ENCODE results near the gene PDLIM7.

PDLIM7 gene

DNA sequence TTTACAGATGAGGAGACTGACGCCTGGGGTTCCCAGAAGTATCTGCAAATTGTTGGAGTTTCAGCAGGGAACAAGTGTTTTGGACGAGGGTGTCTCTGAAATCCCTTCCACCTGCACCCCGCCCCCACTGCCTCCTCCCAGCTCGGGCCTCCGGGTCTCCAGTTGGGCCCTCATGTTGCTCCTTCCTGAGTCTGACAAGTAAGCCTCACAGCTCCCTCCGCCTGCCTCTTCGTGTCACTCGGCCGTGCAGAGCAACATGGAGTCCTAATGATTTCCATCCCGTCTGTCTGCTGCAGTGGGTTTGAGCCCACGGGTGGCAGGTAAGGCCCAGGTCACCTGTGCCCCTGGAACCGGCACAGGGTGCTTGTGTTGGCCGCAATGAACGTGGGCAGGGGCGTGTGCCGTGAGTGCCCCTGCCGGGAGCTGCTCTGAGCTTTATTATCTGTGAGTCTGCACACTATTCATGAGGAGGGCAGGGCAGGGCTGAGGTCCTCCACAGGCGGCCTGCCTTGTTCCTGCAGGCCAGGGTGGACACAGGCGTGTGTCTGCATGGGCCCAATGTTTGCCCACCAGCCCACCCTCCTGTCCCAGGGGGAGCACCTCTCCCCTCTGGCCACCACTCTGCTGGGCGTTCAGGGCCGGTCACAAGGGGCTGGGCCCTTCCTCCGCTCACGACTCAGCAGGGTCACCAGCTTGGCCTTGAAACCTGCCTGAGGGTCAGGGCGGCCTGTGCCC is 6.1 kb upstream of the PDLIM7 start:
- H3K36me3 ChIP-seq (ENCODE audit: control insufficient read depth in 1 of 2, insufficient read depth in 2 of 2, low read length in 2 of 2), result peaks cover 11 to 17% of the 10 kb centered on the region in 2 experiments
- no peak for DNase-seq
- H3K27ac ChIP-seq (ENCODE audit: low read depth, low read length), result no peak overlapping the region
- peaks cover 2% of the 10 kb centered on the region in 2 experiments for H3K4me1 ChIP-seq (ENCODE audit: control insufficient read depth in 1 of 2, insufficient read depth in 2 of 2, low read length in 2 of 2)
- no peaks in the 10 kb centered on the region for H3K9me3 ChIP-seq (ENCODE audit: insufficient read depth, low read depth, low read length)
- H2BK120ac ChIP-seq (ENCODE audit: insufficient read depth, low read length, poor library complexity), result no peak overlapping the region
- no peak overlapping the region for H3K23ac ChIP-seq (ENCODE audit: low read length)
- WGBS (ENCODE audit: extremely low coverage, insufficient coverage, insufficient read length), result no CpG with 5 or more reads among the region's 24 CpGs
- H3K4me2 ChIP-seq (ENCODE audit: low read length), result no peak overlapping the region
- no peak overlapping the region for H4K91ac ChIP-seq (ENCODE audit: low read depth, low read length)
- H3K27me3 ChIP-seq (ENCODE audit: insufficient read depth, low read length), result no peaks in the 10 kb centered on the region
- H3K18ac ChIP-seq (ENCODE audit: low read length), result no peak overlapping the region
- H3K14ac ChIP-seq (ENCODE audit: low read length), result no peak overlapping the region
- H2AK5ac ChIP-seq (ENCODE audit: low read length), result no peak overlapping the region
- H3K79me1 ChIP-seq (ENCODE audit: low read length), result no peaks in the 10 kb centered on the region
- no peak overlapping the region for H4K8ac ChIP-seq (ENCODE audit: low read depth, low read length)
- no peaks in the 10 kb centered on the region for H3K79me2 ChIP-seq (ENCODE audit: control insufficient read depth, insufficient read depth, low read length, poor library complexity)
- H3K4me3 ChIP-seq (ENCODE audit: low read depth, low read length), result no peak overlapping the region
- H2BK5ac ChIP-seq (ENCODE audit: low read depth, low read length, poor library complexity), result no peak overlapping the region
- H4K12ac ChIP-seq (ENCODE audit: low read depth, low read length), result no peak overlapping the region
- no peak overlapping the region for H3K4ac ChIP-seq (ENCODE audit: low read depth, low read length)
- H2BK12ac ChIP-seq (ENCODE audit: low read length), result no peak overlapping the region
- no peak overlapping the region for H2AFZ ChIP-seq (ENCODE audit: insufficient read depth, low read length, poor library complexity)
- no peak overlapping the region for H3K9ac ChIP-seq (ENCODE audit: low read length)

DNA sequence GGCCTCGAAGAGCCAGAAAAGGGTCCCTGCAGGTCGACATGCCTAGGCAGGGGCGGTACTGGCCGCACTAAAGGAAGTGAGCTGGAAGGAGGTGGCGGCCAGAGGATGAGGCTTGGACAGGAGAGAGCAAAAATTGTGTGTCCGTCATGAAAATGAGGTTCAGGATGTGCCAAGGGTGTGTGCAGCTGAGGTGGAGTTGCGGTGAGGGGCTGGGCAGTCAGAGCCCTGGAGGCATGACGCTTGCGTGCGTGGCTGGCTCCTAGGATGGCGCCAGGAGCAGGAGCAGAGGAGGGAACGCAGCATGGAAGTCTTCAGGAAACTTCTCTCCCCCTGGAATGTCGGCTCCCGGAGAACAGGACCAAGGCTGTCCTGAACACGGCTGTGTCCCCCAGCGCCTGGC is 5.5 kb upstream of the PDLIM7 start:
- Histone ChIP-seq H3K9ac (ENCODE audit: low read length) (no peak overlapping the region), H4K12ac (ENCODE audit: low read depth, low read length) (no peak overlapping the region), H3K4me2 (ENCODE audit: low read length) (no peak overlapping the region), H2BK5ac (ENCODE audit: low read depth, low read length, poor library complexity) (no peak overlapping the region), H3K4ac (ENCODE audit: low read depth, low read length) (no peak overlapping the region), H2AFZ (ENCODE audit: insufficient read depth, low read length, poor library complexity) (no peak overlapping the region), H3K27ac (ENCODE audit: low read depth, low read length) (no peak overlapping the region), H3K79me1 (ENCODE audit: low read length) (peaks cover 4% of the 10 kb centered on the region), H3K18ac (ENCODE audit: low read length) (no peak overlapping the region), H3K14ac (ENCODE audit: low read length) (no peak overlapping the region), H3K36me3 (ENCODE audit: control insufficient read depth in 1 of 2, insufficient read depth in 2 of 2, low read length in 2 of 2) (peaks cover 11 to 15% of the 10 kb centered on the region in 2 experiments), H2AK5ac (ENCODE audit: low read length) (no peak overlapping the region), H3K9me3 (ENCODE audit: insufficient read depth, low read depth, low read length) (no peaks in the 10 kb centered on the region), H3K23ac (ENCODE audit: low read length) (no peak overlapping the region), H3K4me1 (ENCODE audit: control insufficient read depth in 1 of 2, insufficient read depth in 2 of 2, low read length in 2 of 2) (peaks cover 8 to 9% of the 10 kb centered on the region in 2 experiments), H4K8ac (ENCODE audit: low read depth, low read length) (no peak overlapping the region), H2BK120ac (ENCODE audit: insufficient read depth, low read length, poor library complexity) (no peak overlapping the region), H3K27me3 (ENCODE audit: insufficient read depth, low read length) (no peaks in the 10 kb centered on the region), H3K4me3 (ENCODE audit: low read depth, low read length) (no peak overlapping the region), H3K79me2 (ENCODE audit: control insufficient read depth, insufficient read depth, low read length, poor library complexity) (peaks cover 4% of the 10 kb centered on the region), H2BK12ac (ENCODE audit: low read length) (no peak overlapping the region), H4K91ac (ENCODE audit: low read depth, low read length) (no peak overlapping the region)
- no peak for DNase-seq
- no CpG with 5 or more reads among the region's 16 CpGs for WGBS (ENCODE audit: extremely low coverage, insufficient coverage, insufficient read length)

DNA sequence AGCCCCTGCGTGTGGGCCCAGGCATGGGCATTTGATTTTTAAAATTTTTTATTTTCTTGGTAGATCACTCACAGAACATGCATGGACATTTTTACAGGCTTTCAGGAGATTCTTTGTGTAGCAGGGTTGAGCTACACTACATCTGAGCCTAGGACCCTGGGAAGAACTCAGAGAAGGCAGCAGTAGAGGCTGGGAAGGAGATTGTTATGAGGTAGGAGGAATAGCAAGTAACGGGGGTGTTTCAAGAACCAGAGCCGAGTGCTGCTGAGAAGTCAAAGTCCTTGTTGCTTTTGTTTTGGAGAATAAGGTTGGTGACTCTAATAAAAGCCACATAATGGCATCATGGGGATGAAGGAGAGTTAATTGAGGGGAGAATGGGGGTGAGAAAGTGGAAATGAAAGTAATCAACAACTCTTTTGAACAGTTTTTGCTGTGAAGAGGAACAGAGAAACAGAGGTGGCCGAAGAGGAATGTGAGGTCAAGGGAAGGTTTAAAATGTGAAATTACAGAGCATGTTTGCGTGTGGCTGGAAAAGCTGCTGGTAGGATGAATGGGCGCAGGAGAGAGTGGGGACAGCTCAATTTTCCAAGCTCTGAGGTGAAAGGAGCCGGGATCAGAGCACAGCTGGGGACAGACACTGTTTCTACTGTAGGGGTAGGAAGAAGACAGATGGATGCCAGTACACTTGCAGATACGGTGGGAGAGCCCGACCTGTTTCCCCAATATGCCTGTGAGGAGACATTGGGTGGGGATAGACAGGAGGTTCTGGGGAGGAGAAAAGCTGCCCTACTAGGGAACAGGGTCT is 4.7 kb upstream of the PDLIM7 start:
- H3K27me3 ChIP-seq (ENCODE audit: insufficient read depth, low read length), result no peaks in the 10 kb centered on the region
- H3K4me3 ChIP-seq (ENCODE audit: low read depth, low read length), result no peak overlapping the region
- H4K8ac ChIP-seq (ENCODE audit: low read depth, low read length), result no peak overlapping the region
- H3K4me1 ChIP-seq (ENCODE audit: control insufficient read depth in 1 of 2, insufficient read depth in 2 of 2, low read length in 2 of 2), result peaks cover 8 to 10% of the 10 kb centered on the region in 2 experiments
- peaks cover 9% of the 10 kb centered on the region for H3K79me1 ChIP-seq (ENCODE audit: low read length)
- H2BK5ac ChIP-seq (ENCODE audit: low read depth, low read length, poor library complexity), result no peak overlapping the region
- no peak overlapping the region for H2AFZ ChIP-seq (ENCODE audit: insufficient read depth, low read length, poor library complexity)
- H4K91ac ChIP-seq (ENCODE audit: low read depth, low read length), result no peak overlapping the region
- no peak overlapping the region for H3K9ac ChIP-seq (ENCODE audit: low read length)
- H2BK12ac ChIP-seq (ENCODE audit: low read length), result no peak overlapping the region
- H3K18ac ChIP-seq (ENCODE audit: low read length), result no peak overlapping the region
- peaks cover 11 to 12% of the 10 kb centered on the region in 2 experiments for H3K36me3 ChIP-seq (ENCODE audit: control insufficient read depth in 1 of 2, insufficient read depth in 2 of 2, low read length in 2 of 2)
- H3K14ac ChIP-seq (ENCODE audit: low read length), result no peak overlapping the region
- no peak overlapping the region for H2BK120ac ChIP-seq (ENCODE audit: insufficient read depth, low read length, poor library complexity)
- no peak overlapping the region for H3K4me2 ChIP-seq (ENCODE audit: low read length)
- H4K12ac ChIP-seq (ENCODE audit: low read depth, low read length), result no peak overlapping the region
- no peak overlapping the region for H3K4ac ChIP-seq (ENCODE audit: low read depth, low read length)
- DNase-seq, result no peak
- H3K27ac ChIP-seq (ENCODE audit: low read depth, low read length), result no peak overlapping the region
- no peak overlapping the region for H3K23ac ChIP-seq (ENCODE audit: low read length)
- WGBS (ENCODE audit: extremely low coverage, insufficient coverage, insufficient read length), result no CpG with 5 or more reads among the region's 9 CpGs
- H3K79me2 ChIP-seq (ENCODE audit: control insufficient read depth, insufficient read depth, low read length, poor library complexity), result peaks cover 5% of the 10 kb centered on the region
- H2AK5ac ChIP-seq (ENCODE audit: low read length), result no peak overlapping the region
- no peaks in the 10 kb centered on the region for H3K9me3 ChIP-seq (ENCODE audit: insufficient read depth, low read depth, low read length)

DNA sequence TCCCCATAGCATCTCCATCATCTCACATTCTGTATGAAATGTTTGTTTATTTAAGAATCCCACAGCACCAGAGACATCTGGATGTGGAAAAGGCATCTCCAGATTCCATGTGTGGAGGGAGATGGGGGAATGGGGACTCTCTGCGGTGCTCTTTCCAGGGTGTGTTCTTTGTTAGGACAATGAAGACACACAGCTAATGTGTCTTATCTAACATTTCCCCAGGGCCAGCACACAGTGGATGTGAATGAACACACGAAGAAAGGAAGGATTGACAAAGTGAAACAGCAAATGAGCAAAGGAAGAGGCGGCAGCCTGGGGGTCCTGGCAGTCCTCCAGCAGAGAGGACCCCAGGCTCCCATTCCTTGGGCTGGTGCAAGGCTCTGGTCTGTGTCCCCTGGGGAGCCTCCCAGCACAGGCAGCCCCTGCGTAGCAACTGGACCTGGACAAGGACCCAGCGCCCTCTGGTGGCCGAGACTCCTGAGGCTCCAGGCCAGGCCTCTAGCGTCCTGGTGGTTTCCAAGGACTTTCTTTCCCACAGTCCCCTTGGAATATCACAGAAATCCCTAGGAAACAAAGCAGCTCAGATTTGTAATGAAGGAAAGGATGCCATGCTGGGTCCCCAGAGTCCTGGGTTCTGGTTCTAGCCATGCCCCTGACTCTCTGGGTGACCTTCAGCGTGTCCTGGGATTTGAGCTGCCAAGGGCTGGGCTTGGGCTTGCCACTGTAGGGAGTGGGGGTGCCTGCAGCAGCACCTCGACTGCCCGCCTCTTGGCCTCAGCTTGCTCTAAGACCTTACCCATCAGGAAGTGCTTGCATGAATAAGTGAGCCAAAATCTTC is 3.5 kb upstream of the PDLIM7 start:
- peaks cover 13% of the 10 kb centered on the region for H3K79me2 ChIP-seq (ENCODE audit: control insufficient read depth, insufficient read depth, low read length, poor library complexity)
- WGBS (ENCODE audit: extremely low coverage, insufficient coverage, insufficient read length), result no CpG with 5 or more reads among the region's 10 CpGs
- H2AFZ ChIP-seq (ENCODE audit: insufficient read depth, low read length, poor library complexity), result no peak overlapping the region

More for the DNA sequence above, 3.5 kb upstream of the PDLIM7 start:
- Histone ChIP-seq H3K27me3 (ENCODE audit: insufficient read depth, low read length) (no peaks in the 10 kb centered on the region), H2AK5ac (ENCODE audit: low read length) (no peak overlapping the region), H3K4me1 (ENCODE audit: control insufficient read depth in 1 of 2, insufficient read depth in 2 of 2, low read length in 2 of 2) (peaks cover 12 to 16% of the 10 kb centered on the region in 2 experiments), H3K18ac (ENCODE audit: low read length) (no peak overlapping the region), H3K4me2 (ENCODE audit: low read length) (no peak overlapping the region), H3K9me3 (ENCODE audit: insufficient read depth, low read depth, low read length) (no peaks in the 10 kb centered on the region), H3K36me3 (ENCODE audit: control insufficient read depth in 1 of 2, insufficient read depth in 2 of 2, low read length in 2 of 2) (peaks cover 13 to 16% of the 10 kb centered on the region in 2 experiments), H3K14ac (ENCODE audit: low read length) (no peak overlapping the region), H2BK120ac (ENCODE audit: insufficient read depth, low read length, poor library complexity) (no peak overlapping the region), H3K27ac (ENCODE audit: low read depth, low read length) (no peak overlapping the region), H2BK12ac (ENCODE audit: low read length) (no peak overlapping the region), H4K12ac (ENCODE audit: low read depth, low read length) (no peak overlapping the region), H2BK5ac (ENCODE audit: low read depth, low read length, poor library complexity) (no peak overlapping the region), H3K79me1 (ENCODE audit: low read length) (peaks cover 19% of the 10 kb centered on the region), H4K8ac (ENCODE audit: low read depth, low read length) (no peak overlapping the region), H3K4me3 (ENCODE audit: low read depth, low read length) (no peak overlapping the region), H4K91ac (ENCODE audit: low read depth, low read length) (no peak overlapping the region), H3K23ac (ENCODE audit: low read length) (no peak overlapping the region), H3K9ac (ENCODE audit: low read length) (no peak overlapping the region), H3K4ac (ENCODE audit: low read depth, low read length) (no peak overlapping the region)
- DNase-seq, result peak; percentile 82 to 93

Data from trophoblast cell (in vitro differentiated cells and primary cell).